Measurements from ENCODE around the gene POU3F3.

GRCh38 chr2:104860451-104860790 lies 6.5 kb downstream of the POU3F3 start:
- no peak for TF ChIP-seq POLR2A (IDR thresholded peaks at IDR 0.05; ENCODE audit: low read depth, low read length)
- TF ChIP-seq POLR2AphosphoS5 (IDR thresholded peaks at IDR 0.05; ENCODE audit: low read depth, low read length), result no peak
- TF ChIP-seq TAF1 (IDR thresholded peaks at IDR 0.05; ENCODE audit: borderline replicate concordance, low read depth, low read length), result no peak

All from GM12892 (cell line).